ENCODE results near the gene HSH2D. TPM values are rescaled to one million over a fixed set of nuclear protein-coding genes. Genes with fewer than 3 reads are reported as not detected.
A peak's percentile ranks its signal among the peaks of the same experiment; 100 is the strongest.

Gene HSH2D
- total and polyA plus RNA-seq, 9 of the 15 experiments (the other 6 are each of a cell fraction or from before 2014, with no cell fraction given): 0.03 to 1.1 (median 0.35) TPM; not detected in 1

DNA sequence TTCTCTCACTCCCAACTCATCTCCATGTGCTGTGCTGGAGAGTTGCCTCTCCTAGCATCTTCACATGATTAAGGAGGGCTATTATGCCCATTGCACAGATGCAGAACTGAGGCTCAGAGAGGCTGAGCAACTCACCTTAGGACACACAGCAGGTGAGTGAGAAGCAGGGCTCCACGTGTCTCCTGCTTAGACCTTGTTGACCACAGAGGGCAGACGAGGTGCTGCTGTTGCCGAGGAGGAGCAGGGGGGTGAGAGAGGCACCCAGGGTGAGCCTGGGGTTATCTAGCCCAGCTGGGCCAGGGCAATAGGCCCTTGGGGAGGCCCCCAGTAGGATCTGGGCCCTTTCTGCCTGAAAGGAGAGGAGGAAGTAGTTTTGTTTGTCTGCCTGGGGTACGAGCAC, 2.4 kb upstream of the HSH2D start (continued):
- TF ChIP-seq, protein P1, sequence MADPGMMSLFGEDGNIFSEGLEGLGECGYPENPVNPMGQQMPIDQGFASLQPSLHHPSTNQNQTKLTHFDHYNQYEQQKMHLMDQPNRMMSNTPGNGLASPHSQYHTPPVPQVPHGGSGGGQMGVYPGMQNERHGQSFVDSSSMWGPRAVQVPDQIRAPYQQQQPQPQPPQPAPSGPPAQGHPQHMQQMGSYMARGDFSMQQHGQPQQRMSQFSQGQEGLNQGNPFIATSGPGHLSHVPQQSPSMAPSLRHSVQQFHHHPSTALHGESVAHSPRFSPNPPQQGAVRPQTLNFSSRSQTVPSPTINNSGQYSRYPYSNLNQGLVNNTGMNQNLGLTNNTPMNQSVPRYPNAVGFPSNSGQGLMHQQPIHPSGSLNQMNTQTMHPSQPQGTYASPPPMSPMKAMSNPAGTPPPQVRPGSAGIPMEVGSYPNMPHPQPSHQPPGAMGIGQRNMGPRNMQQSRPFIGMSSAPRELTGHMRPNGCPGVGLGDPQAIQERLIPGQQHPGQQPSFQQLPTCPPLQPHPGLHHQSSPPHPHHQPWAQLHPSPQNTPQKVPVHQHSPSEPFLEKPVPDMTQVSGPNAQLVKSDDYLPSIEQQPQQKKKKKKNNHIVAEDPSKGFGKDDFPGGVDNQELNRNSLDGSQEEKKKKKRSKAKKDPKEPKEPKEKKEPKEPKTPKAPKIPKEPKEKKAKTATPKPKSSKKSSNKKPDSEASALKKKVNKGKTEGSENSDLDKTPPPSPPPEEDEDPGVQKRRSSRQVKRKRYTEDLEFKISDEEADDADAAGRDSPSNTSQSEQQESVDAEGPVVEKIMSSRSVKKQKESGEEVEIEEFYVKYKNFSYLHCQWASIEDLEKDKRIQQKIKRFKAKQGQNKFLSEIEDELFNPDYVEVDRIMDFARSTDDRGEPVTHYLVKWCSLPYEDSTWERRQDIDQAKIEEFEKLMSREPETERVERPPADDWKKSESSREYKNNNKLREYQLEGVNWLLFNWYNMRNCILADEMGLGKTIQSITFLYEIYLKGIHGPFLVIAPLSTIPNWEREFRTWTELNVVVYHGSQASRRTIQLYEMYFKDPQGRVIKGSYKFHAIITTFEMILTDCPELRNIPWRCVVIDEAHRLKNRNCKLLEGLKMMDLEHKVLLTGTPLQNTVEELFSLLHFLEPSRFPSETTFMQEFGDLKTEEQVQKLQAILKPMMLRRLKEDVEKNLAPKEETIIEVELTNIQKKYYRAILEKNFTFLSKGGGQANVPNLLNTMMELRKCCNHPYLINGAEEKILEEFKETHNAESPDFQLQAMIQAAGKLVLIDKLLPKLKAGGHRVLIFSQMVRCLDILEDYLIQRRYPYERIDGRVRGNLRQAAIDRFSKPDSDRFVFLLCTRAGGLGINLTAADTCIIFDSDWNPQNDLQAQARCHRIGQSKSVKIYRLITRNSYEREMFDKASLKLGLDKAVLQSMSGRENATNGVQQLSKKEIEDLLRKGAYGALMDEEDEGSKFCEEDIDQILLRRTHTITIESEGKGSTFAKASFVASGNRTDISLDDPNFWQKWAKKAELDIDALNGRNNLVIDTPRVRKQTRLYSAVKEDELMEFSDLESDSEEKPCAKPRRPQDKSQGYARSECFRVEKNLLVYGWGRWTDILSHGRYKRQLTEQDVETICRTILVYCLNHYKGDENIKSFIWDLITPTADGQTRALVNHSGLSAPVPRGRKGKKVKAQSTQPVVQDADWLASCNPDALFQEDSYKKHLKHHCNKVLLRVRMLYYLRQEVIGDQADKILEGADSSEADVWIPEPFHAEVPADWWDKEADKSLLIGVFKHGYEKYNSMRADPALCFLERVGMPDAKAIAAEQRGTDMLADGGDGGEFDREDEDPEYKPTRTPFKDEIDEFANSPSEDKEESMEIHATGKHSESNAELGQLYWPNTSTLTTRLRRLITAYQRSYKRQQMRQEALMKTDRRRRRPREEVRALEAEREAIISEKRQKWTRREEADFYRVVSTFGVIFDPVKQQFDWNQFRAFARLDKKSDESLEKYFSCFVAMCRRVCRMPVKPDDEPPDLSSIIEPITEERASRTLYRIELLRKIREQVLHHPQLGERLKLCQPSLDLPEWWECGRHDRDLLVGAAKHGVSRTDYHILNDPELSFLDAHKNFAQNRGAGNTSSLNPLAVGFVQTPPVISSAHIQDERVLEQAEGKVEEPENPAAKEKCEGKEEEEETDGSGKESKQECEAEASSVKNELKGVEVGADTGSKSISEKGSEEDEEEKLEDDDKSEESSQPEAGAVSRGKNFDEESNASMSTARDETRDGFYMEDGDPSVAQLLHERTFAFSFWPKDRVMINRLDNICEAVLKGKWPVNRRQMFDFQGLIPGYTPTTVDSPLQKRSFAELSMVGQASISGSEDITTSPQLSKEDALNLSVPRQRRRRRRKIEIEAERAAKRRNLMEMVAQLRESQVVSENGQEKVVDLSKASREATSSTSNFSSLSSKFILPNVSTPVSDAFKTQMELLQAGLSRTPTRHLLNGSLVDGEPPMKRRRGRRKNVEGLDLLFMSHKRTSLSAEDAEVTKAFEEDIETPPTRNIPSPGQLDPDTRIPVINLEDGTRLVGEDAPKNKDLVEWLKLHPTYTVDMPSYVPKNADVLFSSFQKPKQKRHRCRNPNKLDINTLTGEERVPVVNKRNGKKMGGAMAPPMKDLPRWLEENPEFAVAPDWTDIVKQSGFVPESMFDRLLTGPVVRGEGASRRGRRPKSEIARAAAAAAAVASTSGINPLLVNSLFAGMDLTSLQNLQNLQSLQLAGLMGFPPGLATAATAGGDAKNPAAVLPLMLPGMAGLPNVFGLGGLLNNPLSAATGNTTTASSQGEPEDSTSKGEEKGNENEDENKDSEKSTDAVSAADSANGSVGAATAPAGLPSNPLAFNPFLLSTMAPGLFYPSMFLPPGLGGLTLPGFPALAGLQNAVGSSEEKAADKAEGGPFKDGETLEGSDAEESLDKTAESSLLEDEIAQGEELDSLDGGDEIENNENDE (IDR thresholded peaks at IDR 0.05; ENCODE audit: low read depth, low read length): no peak
- no peak for TF ChIP-seq MCM3 (IDR thresholded peaks at IDR 0.05)
- TF ChIP-seq, protein P2, sequence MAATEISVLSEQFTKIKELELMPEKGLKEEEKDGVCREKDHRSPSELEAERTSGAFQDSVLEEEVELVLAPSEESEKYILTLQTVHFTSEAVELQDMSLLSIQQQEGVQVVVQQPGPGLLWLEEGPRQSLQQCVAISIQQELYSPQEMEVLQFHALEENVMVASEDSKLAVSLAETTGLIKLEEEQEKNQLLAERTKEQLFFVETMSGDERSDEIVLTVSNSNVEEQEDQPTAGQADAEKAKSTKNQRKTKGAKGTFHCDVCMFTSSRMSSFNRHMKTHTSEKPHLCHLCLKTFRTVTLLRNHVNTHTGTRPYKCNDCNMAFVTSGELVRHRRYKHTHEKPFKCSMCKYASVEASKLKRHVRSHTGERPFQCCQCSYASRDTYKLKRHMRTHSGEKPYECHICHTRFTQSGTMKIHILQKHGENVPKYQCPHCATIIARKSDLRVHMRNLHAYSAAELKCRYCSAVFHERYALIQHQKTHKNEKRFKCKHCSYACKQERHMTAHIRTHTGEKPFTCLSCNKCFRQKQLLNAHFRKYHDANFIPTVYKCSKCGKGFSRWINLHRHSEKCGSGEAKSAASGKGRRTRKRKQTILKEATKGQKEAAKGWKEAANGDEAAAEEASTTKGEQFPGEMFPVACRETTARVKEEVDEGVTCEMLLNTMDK (IDR thresholded peaks at IDR 0.05; ENCODE audit: borderline replicate concordance, insufficient read depth, low read depth, low read length, poor library complexity, severe bottlenecking): no peak
- TF ChIP-seq, protein P3, sequence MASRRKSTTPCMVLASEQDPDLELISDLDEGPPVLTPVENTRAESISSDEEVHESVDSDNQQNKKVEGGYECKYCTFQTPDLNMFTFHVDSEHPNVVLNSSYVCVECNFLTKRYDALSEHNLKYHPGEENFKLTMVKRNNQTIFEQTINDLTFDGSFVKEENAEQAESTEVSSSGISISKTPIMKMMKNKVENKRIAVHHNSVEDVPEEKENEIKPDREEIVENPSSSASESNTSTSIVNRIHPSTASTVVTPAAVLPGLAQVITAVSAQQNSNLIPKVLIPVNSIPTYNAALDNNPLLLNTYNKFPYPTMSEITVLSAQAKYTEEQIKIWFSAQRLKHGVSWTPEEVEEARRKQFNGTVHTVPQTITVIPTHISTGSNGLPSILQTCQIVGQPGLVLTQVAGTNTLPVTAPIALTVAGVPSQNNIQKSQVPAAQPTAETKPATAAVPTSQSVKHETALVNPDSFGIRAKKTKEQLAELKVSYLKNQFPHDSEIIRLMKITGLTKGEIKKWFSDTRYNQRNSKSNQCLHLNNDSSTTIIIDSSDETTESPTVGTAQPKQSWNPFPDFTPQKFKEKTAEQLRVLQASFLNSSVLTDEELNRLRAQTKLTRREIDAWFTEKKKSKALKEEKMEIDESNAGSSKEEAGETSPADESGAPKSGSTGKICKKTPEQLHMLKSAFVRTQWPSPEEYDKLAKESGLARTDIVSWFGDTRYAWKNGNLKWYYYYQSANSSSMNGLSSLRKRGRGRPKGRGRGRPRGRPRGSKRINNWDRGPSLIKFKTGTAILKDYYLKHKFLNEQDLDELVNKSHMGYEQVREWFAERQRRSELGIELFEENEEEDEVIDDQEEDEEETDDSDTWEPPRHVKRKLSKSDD (conservative IDR thresholded peaks at IDR 0.05; ENCODE audit: low read length): no peak
- TF ChIP-seq NR2C1 (IDR thresholded peaks at IDR 0.05): peak; percentile 52
- TF ChIP-seq NR2C1 (tag; IDR thresholded peaks at IDR 0.05): no peak

Data from K562 (cell line).